Measurements from ENCODE around the gene FAM3A.

FAM3A gene

DNA sequence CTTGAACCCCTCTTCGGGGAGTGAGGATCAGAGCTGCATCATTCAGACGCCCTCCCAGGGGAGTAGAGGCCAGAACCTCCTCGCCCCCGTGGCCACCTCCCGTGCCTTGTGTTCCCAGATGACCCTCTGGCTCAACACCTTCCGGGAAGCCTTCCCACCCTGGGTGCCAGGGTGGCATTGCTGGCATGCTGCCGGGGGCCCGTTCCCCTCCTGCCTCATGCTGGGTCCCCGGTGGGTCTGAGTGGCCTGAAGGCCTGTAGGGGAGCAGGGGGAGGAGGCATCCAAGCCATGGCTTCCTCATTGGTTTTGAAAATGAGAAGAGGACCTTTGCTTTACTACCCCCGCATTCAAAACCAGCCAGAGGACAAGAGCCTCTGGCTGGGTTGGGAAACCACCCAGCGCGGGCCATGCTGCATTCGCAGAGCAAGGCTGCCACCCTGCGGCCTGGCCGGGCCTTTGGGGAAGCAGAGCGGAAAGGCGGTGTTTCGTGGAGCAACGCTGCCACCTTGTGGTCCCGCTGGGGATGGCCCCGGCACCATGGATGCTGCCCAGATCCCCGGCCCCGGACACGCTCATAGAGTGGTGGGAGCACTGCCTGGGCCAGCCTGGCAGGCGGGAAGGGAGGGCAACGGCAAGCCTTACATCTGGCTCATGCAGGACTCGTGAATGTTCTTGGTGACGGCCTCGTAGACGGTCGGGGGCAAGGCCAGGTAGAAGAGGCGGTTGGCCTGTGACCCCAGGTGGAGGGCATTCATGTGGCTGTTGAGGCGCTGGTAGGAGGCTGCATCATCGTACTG, 18.7 kb upstream of the FAM3A start:
- peak; percentile 79 to 85 for DNase-seq (ENCODE audit: low read depth in 2 of 2)

DNA sequence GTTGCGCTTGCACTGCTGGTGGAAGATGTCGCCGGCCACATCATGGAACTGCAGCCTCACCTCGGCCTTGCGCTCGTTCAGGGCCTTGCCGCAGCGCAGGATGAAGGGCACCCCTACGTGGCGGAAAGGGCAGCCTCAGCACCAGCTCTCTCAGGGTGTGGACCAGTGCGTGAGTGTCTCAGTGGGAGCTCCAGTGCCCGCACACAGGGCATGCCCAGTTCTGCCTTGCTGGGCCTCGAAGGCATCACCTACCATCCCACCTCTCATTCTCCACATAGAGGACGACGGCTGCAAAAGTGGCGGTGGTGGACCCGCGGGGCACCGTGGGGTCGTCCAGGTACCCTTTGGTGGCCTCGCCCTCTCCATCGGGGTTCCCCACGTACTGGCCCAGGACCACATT, 16.7 kb upstream of the FAM3A start:
- DNase-seq (ENCODE audit: low read depth in 2 of 2) = no peak

DNA sequence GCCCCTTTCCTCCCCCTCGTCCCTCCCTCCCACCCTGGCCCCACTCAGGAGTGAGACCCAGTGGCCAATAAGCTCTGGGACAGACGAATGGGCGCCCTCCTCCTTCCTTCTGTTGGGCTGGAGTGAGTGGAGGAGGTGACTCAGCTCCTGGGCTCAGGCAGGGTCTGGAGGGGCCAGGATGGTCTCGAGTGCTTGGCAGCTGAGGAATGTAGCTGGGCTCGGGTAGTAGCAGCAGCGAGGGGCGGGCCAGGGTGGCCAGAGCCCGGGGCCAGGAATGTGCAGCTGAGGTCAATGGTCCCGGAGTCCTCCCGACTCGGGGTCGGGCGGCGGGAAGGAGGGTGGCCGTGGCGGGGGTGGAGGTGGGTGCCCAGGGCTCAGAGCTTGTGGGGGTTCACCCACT, 15.6 kb upstream of the FAM3A start:
- DNase-seq (ENCODE audit: low read depth in 2 of 2) = no peak

- DNase-seq (ENCODE audit: low read depth in 2 of 2) = no peak
Measured at GRCh38 chrX:154530286-154530685, 14.3 kb upstream of the FAM3A start.

- DNase-seq (ENCODE audit: low read depth in 2 of 2) = no peak
Measured at GRCh38 chrX:154529206-154529612, 13.2 kb upstream of the FAM3A start.

DNA sequence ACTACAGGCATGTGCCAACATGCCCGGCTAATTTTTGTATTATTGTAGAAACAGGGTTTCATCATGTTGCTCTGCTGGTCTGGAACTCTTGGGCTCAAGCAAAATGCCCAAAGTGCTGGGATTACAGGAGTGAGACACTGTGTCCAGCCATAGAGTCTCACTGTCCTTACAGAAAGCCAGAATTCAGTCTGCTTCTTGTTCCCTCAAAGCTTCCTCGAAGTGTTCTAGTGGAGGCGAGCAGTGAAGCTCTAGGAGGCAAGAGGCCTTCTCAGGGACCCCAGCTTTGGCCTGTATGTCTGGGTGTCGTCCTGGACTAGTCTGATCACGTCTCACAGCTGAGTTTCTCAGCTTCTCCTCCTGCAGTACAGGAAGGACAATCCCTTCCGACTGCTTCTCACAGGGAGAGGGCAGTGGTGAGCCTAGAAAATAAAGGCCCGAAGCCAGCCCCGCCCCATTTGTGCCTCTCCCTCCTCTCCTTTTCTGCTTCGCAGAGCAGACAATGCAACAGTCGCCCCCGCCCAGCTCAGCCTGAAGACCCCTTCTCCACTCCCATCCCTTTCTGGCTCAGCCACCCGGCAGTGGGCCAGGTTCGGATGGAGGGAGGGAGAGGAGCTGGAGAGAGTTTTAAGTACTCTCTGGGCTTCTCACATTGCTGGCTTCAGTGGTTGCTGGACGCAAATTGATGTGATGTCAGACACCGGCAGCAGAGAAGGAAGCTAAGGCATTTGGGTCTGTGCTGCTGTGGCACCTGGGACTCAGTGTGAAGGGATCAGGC, 11.1 kb upstream of the FAM3A start:
- DNase-seq (ENCODE audit: low read depth in 2 of 2) = peak in 1 of 2 donors; percentile 33

DNA sequence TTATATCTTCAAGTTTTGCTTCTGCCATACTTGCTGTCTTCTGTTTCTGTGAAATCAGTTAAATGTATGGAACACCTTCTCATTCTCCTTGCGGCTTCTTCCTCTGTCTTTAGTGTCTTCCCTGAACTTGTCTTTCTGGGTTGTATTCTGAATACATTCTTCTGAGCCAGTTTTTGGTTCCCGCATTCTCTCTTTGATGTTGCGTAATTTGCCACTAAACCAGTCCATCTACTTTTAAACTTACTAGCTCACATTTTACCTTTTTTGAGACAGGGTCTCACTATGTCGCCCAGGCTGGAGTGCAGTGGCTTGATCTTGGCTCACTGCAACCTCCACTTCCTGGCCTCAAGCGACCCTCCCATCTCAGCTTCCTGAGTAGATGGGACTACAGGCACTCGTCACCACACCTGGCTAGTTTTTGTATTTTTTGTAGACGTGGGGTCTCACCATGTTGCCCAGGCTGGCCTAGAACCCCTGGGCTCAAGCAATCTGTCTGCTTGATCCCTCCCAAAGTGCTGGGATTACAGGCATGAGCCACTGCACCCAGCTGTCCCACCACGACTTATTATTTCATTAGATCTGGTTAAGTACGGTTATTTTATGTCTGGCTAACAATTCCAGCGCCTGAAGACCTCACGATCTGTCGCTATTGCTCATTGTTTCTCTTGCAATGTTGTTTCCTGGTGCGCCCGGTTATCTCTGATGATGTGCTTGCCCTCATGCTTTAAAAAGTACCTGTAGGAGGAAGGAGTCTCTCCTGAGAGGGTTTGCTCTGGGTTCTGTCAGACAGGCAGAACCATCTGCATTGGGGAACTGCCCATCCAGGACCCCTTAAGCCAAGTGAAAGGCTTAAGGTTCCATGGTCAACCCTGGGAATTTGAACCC, 9.8 kb upstream of the FAM3A start:
- no peak for DNase-seq (ENCODE audit: low read depth in 2 of 2)

DNA sequence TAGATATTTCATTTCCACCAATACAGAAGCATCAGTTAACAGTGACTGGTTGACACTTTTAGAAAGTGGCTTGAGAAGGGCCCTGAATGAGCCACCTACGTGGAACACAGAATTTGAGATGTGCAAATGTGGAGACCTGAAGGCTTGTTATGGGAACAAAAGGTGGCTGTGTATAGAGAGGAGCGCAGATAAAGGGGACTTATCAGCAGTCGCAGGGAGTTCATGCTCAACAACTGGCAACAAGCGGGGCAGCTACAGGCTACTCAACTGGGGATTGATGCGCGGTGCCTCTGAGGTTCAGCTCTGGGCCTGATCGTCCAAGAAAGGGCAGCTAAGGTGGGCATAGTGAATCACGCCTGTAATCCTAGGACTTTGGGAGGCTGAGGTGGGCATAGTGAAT, 3.4 kb upstream of the FAM3A start:
- DNase-seq (ENCODE audit: low read depth in 2 of 2) = no peak

DNA sequence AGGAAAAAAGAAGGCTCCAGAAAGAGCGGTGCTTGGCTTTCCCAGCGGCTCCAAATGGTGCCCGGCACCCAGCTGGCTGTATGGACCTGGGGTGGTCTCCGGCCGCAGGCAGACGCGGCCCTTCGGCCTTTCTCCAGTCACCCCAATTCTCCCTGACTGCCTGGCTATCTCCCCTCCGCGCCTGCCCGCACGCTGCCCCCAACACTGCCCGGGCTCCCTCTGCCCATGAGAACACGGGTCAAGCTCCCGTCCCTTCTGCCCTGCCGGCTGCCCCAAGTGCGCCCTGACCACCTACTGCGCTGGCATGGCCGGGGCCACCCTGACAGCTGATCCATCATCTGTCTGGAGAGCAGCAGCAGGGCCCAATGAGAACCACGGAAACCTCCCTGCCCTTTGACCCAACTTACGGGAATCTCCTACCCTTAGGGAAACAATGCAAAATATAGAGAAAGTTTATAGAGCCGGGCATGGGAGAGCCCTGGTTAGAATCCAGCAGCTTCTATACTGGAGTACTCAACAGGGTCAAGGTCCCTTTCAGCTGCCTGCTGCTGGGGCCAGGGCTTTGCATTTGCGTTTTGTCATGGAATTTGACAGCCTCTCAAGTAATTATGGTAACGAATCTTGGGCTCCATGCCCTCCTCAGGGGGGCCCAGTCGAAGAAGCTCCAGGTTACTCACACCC, 1.2 kb upstream of the FAM3A start:
- DNase-seq (ENCODE audit: low read depth in 2 of 2) = no peak

- DNase-seq (ENCODE audit: low read depth in 2 of 2) = no peak
Measured at GRCh38 chrX:154516656-154517100, 646 bp upstream of the FAM3A start.

- DNase-seq (ENCODE audit: low read depth in 2 of 2) = no peak
Measured at GRCh38 chrX:154515090-154515965, 704 bp downstream of the FAM3A start.

DNA sequence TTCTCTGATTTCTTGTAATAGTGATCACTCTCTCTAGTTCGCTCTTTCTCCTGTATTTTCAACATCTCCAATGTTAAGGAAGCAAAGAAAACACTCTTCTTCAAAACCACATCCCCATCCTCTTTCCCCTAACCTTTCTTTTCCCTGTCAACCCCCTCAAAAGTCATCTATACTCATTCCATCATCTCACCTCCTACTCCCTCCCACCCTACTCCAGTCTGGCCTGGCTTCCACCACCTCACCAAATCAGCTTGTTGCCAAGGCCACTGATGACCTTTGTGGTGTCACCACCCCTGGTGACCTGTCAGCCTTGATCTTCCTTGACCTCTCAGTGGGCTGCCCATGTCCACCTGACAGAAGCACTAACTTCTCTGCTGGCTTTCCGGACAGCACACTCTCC, 2.3 kb downstream of the FAM3A start:
- no peak for DNase-seq (ENCODE audit: low read depth in 2 of 2)

DNA sequence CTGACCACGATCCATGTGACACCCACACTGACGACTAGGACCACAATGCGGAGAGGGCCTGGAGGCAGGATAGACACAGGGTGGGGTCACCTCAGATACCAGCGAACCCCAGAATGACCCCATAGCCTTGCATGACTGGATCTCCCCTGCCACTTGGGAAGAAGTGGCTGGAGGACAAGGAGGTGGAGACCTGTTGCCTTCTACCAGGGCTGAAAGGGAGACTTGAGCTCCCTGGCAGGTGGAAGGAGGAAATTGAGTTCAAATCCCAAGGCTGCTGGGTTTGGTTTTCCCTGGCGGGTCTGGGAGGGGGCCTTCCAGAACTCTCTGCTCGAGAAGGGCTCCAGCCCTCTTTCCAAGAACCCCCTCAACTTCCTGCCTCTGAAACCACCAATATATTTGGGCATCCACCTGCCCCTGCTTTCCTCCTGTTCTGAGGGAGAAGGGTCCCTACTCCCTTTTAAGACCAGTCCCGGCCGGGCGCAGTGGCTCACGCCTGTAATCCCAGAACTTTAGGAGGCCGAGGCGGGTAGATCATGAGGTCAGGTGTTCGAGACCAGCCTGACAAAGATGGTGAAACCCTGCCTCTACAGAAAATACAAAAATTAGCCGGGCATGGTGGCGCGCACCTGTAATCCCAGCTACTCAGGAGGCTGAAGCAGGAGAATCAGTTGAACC, 3.0 kb downstream of the FAM3A start:
- no peak for DNase-seq (ENCODE audit: low read depth in 2 of 2)

DNA sequence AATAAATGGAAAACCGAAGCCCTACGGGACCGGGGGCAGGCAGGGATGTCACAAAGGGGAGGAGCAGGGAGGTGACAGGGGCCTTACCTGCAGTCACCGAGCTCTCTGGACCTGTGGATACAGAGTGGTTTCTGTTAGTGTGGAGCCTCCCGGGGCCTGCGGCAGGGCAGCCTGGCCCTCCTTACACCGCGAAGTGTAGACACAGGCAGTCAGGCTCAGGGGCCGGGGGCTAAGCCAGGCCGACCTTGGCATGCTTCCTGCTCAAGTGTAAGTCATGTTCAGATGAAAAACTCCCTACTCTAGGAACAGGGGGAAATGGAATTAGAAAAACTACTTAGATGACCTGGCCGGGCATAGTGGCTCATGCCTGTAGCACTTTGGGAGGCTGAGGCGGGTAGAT, 4.3 kb downstream of the FAM3A start:
- no peak for DNase-seq (ENCODE audit: low read depth in 2 of 2)

- no peak for DNase-seq (ENCODE audit: low read depth in 2 of 2)
Measured at GRCh38 chrX:154509455-154509854, 6.6 kb downstream of the FAM3A start.

- no peak for DNase-seq (ENCODE audit: low read depth in 2 of 2)
Measured at GRCh38 chrX:154508384-154508745, 7.7 kb downstream of the FAM3A start.

GRCh38 chrX:154507673-154508383, 8.2 kb downstream of the FAM3A start:
- DNase-seq (ENCODE audit: low read depth in 2 of 2) = no peak

GRCh38 chrX:154506483-154507332, 9.3 kb downstream of the FAM3A start:
- DNase-seq (ENCODE audit: low read depth in 2 of 2) = no peak
